Mesothelial cell of epicardium (in vitro differentiated cells): ENCODE data around the gene C2CD2L. TPM values are rescaled to one million over a fixed set of nuclear protein-coding genes. Genes with fewer than 3 reads are reported as not detected.

Experiments used
- DNase-seq, 2 experiments: peaks; one replicate each; pipeline ENCODE4 v3.0.0; 2021; ENCODE audit warnings: low spot score in 2 of 2; ENCODE audit not compliant: unreplicated experiment in 2 of 2
- H3K27ac Mint-ChIP-seq: 2 replicates; pipeline ENCODE4 v1.8.0; 2021; ENCODE audit warnings: mixed read lengths
- H3K27me3 Mint-ChIP-seq: 2 replicates; pipeline ENCODE4 v1.8.0; 2021; ENCODE audit warnings: low read depth, mixed read lengths
- H3K36me3 Mint-ChIP-seq: 2 replicates; pipeline ENCODE4 v1.8.0; 2021; ENCODE audit warnings: mixed read lengths
- H3K4me1 Mint-ChIP-seq: 2 replicates; pipeline ENCODE4 v1.8.0; 2021; ENCODE audit warnings: mixed read lengths
- H3K4me3 Mint-ChIP-seq: 2 replicates; pipeline ENCODE4 v1.8.0; 2021; ENCODE audit warnings: mild to moderate bottlenecking, moderate library complexity, mixed read lengths
- H3K9me3 Mint-ChIP-seq: 2 replicates; pipeline ENCODE4 v1.8.0; 2021; ENCODE audit warnings: mixed read lengths
- total RNA-seq: library from RNA; stranded (reverse); gene quantifications from 3 replicates; pipeline ENCODE4 v1.2.1, GENCODE V29; 2021
- TF ChIP-seq, protein P1 (sequence below): fragments of 200-600 bp; sonication (generic); IDR thresholded peaks from one replicate; pipeline ENCODE4 v1.5.0; 2021; ENCODE audit warnings: antibody characterized with exemption; ENCODE audit not compliant: unreplicated experiment

The C2CD2L gene
- total RNA-seq, 1 donor from 2014 or later: 10.0 TPM

DNA sequence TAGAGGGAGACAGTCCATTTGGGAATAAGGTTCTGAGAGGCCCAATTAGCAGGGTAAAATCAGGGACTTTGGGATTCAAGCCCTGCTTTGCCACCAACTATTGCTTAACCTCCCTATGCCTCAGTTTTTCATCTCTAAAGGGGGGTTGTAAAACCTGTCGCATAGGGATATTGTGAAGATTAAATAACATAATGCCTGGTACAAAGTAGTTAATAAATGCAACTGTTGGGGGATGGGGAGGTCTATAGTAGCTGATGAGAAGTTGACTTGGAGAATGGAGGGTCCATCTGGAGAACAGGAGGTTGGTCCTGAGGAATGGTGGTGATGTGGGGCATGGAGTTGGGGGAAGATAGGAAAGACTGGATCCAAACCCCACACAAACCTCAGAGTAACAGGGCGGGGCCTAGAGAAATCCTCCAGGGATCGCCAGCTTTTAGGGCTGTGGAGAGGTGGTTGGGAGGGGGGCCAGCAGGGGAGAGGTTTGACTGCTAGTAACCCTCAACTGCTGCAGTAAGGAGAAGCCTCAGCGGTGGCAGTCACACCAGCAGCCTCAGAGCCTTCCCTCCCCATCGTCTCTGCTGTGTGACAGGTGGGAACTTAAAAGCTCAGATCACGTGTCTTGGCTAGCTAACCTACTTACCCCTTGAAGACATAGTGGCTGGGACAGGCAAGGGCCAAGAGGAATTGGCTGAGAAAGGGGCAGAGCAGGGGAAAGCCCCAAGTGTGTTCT, 40.6 kb downstream of the C2CD2L start:
- TF ChIP-seq, protein P1, sequence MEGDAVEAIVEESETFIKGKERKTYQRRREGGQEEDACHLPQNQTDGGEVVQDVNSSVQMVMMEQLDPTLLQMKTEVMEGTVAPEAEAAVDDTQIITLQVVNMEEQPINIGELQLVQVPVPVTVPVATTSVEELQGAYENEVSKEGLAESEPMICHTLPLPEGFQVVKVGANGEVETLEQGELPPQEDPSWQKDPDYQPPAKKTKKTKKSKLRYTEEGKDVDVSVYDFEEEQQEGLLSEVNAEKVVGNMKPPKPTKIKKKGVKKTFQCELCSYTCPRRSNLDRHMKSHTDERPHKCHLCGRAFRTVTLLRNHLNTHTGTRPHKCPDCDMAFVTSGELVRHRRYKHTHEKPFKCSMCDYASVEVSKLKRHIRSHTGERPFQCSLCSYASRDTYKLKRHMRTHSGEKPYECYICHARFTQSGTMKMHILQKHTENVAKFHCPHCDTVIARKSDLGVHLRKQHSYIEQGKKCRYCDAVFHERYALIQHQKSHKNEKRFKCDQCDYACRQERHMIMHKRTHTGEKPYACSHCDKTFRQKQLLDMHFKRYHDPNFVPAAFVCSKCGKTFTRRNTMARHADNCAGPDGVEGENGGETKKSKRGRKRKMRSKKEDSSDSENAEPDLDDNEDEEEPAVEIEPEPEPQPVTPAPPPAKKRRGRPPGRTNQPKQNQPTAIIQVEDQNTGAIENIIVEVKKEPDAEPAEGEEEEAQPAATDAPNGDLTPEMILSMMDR: no peak
- peak overlapping the region; percentile 54 for H3K4me3 Mint-ChIP-seq
- no peak overlapping the region for H3K27ac Mint-ChIP-seq
- no peaks in the 10 kb centered on the region for H3K9me3 Mint-ChIP-seq
- H3K4me1 Mint-ChIP-seq: peaks cover 2% of the 10 kb centered on the region
- H3K36me3 Mint-ChIP-seq: no peaks in the 10 kb centered on the region
- H3K27me3 Mint-ChIP-seq: peaks cover 72% of the 10 kb centered on the region
- DNase-seq: no peak

DNA sequence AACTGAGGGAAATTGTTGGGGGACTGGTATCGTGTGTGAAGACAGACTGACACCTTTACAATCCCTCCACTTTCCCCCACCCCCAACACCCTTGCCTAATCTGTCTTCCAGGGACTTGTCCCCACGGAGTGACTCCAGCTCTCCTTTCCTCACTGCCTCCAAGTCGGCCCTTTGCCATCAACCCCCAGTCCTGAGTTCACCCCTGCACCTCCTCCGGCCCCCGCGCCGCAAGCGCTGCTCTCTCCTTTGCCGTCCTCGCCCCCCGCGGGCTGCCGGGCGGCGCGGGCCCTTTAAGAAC, 41.5 kb downstream of the C2CD2L start:
- H3K27ac Mint-ChIP-seq: no peak overlapping the region
- H3K4me3 Mint-ChIP-seq: peak overlapping the region; percentile 54
- H3K27me3 Mint-ChIP-seq: peaks cover 75% of the 10 kb centered on the region
- no peaks in the 10 kb centered on the region for H3K9me3 Mint-ChIP-seq
- TF ChIP-seq, protein P1: no peak
- H3K36me3 Mint-ChIP-seq: no peaks in the 10 kb centered on the region
- peaks cover 2% of the 10 kb centered on the region for H3K4me1 Mint-ChIP-seq
- DNase-seq: no peak

DNA sequence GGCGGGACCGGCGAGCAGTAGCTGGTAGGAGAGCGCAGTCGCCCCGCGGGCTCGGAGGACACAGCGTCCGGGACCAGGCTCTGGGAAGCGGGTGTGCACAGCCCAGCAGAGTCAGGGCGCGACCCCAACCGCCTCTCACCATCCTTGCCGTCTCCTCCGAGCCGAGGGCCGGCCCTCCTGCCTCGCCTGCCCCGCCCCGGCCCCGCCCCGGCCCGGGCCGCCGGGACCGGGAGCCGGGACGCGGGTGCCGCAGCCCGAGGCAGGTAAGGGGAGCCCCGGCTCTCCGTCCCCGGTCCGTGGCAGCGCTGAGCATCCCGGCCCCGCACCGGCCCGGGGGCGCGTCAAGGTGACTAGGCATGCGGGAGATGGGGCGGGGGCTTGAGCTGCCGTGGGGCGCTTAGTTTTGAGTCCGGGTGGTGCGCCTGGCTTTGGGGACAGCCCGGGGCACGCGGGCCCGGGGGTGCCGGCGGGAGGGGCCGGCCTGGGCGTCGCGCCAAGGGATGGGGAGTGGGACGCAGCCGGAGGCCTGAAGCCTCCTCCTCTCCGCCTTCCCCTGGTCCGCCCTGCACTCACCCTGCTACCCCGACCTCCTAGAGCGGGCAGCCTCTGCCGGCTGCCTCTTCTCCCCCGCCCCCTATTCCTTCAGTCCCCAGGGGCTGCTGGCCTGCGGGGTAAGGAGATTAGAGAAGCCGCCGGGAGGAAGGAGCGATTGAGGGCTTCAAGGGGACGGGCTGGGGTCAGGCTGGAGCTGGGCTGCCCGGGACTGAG, 42.1 kb downstream of the C2CD2L start, which contains the start of gene ABCG4:
Gene ABCG4, plus strand, starts transcription at position 35 of the 768 bp plus-strand sequence. CDS start 914 bp downstream, outside the sequence.
- Mint-ChIP-seq H3K27ac (no peak within 1 kb of the TSS), H3K9me3 (no peaks in the 10 kb centered on the region), H3K27me3 (peaks cover 80% of the 10 kb centered on the region), H3K4me3 (peak within 1 kb of the TSS; percentile 67), H3K4me1 (peaks cover 2% of the 10 kb centered on the region), H3K36me3 (no peaks in the 10 kb centered on the region)
- DNase-seq: peak in 1 of 2 experiments; percentile 54
- TF ChIP-seq, protein P1: no peak

DNA sequence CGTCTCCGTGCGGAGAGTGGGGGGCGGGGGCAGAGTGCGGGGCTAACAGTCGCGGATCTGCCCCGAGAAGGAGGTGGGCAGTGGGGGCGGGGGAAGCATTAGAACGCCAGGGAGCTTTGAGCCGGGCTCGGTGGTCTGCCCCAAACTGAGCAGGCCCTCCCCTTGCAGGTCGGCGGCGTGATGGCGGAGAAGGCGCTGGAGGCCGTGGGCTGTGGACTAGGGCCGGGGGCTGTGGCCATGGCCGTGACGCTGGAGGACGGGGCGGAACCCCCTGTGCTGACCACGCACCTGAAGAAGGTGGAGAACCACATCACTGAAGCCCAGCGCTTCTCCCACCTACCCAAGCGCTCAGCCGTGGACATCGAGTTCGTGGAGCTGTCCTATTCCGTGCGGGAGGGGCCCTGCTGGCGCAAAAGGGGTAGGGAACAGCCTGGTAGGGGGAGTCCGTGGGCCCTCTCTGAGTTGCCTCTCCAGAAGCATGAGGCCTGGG, 42.7 kb downstream of the C2CD2L start:
- Mint-ChIP-seq H3K4me3 (peak overlapping the region; percentile 67), H3K4me1 (peaks cover under 1% of the 10 kb centered on the region), H3K36me3 (no peaks in the 10 kb centered on the region), H3K9me3 (no peaks in the 10 kb centered on the region), H3K27me3 (peaks cover 84% of the 10 kb centered on the region), H3K27ac (no peak overlapping the region)
- DNase-seq: no peak
- TF ChIP-seq, protein P1: no peak

DNA sequence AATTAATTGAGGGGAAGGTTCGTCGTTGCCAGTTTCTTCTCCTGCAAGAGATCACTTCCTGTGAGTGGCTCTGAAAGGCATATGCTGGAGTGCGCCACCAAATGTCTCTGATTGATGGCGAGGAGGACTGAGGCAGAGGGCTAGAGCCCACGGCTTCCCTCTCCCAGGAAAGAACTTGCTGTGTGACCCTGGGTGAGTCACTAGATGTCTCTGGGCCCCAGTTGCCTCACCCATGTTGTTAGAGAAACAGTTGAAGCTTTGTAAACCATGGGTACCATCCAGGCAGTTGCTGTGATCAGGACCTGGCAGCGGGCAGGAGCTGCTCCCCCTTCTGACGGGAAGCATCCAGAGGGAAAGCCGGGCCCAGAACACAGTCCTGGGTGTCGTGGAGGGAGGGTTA, 44.9 kb downstream of the C2CD2L start:
- no peak for DNase-seq
- H3K27ac Mint-ChIP-seq: no peak overlapping the region
- TF ChIP-seq, protein P1: no peak
- peaks cover 84% of the 10 kb centered on the region for H3K27me3 Mint-ChIP-seq
- H3K36me3 Mint-ChIP-seq: no peaks in the 10 kb centered on the region
- no peaks in the 10 kb centered on the region for H3K4me1 Mint-ChIP-seq
- no peak overlapping the region for H3K4me3 Mint-ChIP-seq
- H3K9me3 Mint-ChIP-seq: no peaks in the 10 kb centered on the region
